Kidney epithelial cell (primary cell): ENCODE data around the gene FLNC. TPM values are rescaled to one million over a fixed set of nuclear protein-coding genes. Genes with fewer than 3 reads are reported as not detected.

Experiments used
- DNase-seq: peaks from one replicate; pipeline ENCODE4 v3.0.0-alpha.2; 2010; ENCODE audit warnings: low read depth
- H3K27me3 ChIP-seq: 2 replicates; pipeline ENCODE4 v1.6.0; 2011; ENCODE audit warnings: low read length; ENCODE audit not compliant: control insufficient read depth, insufficient read depth
- H3K36me3 ChIP-seq: 2 replicates; pipeline ENCODE4 v1.5.1; 2011; ENCODE audit warnings: low read length; ENCODE audit not compliant: control insufficient read depth, insufficient read depth
- H3K4me3 ChIP-seq: 2 replicates; pipeline ENCODE4 v1.5.1; 2011; ENCODE audit warnings: low read depth, mild to moderate bottlenecking, control low read depth, low read length
- CTCF ChIP-seq: IDR thresholded peaks from 2 replicates; pipeline ENCODE4 v1.5.1; 2011; ENCODE audit warnings: mild to moderate bottlenecking, moderate library complexity, low read length, control low read depth, inconsistent platforms; ENCODE audit not compliant: insufficient read depth, poor library complexity, severe bottlenecking
- total RNA-seq: library from RNA; depleted of rRNA; stranded (reverse); fragments of >200 nt; gene quantifications from 2 replicates; pipeline ENCODE4 v1.2.3, GENCODE V29; 2015

The FLNC gene
- total RNA-seq, 1 donor from 2014 or later: 243 TPM

GRCh38 chr7:128844777-128845311, 14.6 kb downstream of the FLNC start:
- no peak overlapping the region for H3K4me3 ChIP-seq
- TF ChIP-seq CTCF: no peak
- no peak for DNase-seq
- no peaks in the 10 kb centered on the region for H3K27me3 ChIP-seq
- peaks cover 9% of the 10 kb centered on the region for H3K36me3 ChIP-seq

GRCh38 chr7:128845475-128845874, 15.3 kb downstream of the FLNC start:
- Histone ChIP-seq H3K4me3 (no peak overlapping the region), H3K27me3 (no peaks in the 10 kb centered on the region), H3K36me3 (peaks cover 8% of the 10 kb centered on the region)
- TF ChIP-seq CTCF: no peak
- no peak for DNase-seq

GRCh38 chr7:128845987-128846386, 15.8 kb downstream of the FLNC start:
- DNase-seq: no peak
- Histone ChIP-seq H3K4me3 (no peak overlapping the region), H3K27me3 (no peaks in the 10 kb centered on the region), H3K36me3 (peaks cover 7% of the 10 kb centered on the region)
- TF ChIP-seq CTCF: no peak

- no peaks in the 10 kb centered on the region for H3K27me3 ChIP-seq
- peaks cover 5% of the 10 kb centered on the region for H3K36me3 ChIP-seq
- H3K4me3 ChIP-seq: no peak overlapping the region
- no peak for TF ChIP-seq CTCF
- no peak for DNase-seq
Observed at GRCh38 chr7:128846781-128847444, 16.7 kb downstream of the FLNC start.

GRCh38 chr7:128847721-128848211, 17.6 kb downstream of the FLNC start:
- Histone ChIP-seq H3K36me3 (peaks cover 3% of the 10 kb centered on the region), H3K4me3 (no peak overlapping the region), H3K27me3 (no peaks in the 10 kb centered on the region)
- DNase-seq: no peak
- no peak for TF ChIP-seq CTCF
